Measurements from ENCODE around the gene ATP8B1. TPM values are rescaled to one million over a fixed set of nuclear protein-coding genes. Genes with fewer than 3 reads are reported as not detected.
"Not testable (repeated sequence)": the region's sequence is repeated elsewhere in the genome, so short reads cannot be mapped to it uniquely, and the experiment has no call there.

The ATP8B1 gene
- total RNA-seq, 1 donor from 2014 or later, result 0.16 TPM

DNA sequence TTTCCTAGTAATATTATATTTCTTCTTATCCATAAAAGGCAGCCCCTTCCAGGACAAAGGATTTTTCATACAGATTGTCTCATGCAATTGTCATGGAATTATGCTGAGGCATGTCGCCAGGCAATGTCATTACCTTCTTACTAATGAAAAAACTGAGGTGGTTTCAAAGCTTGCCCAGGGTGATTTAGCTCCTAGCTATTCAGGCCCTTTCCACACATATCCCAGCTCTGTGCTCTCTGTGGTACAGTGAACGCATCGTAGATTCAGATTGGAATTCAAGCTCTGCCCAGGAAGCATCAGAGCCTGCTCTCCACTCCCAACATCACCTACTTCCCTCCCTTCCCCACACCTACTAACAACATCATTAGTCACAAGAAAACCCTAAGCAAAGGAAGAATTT is 60.1 kb downstream of the ATP8B1 start:
- Mint-ChIP-seq H3K9me3 (peaks cover 3% of the 10 kb centered on the region), H3K27ac (no peak overlapping the region)
- DNase-seq (ENCODE audit: low spot score), result no peak

GRCh38 chr18:57741273-57741672 is 61.8 kb downstream of the ATP8B1 start:
- DNase-seq (ENCODE audit: low spot score), result no peak
- intact Hi-C loops (cut with micrococcal nuclease), result no loop called here
- no peak overlapping the region for H3K27ac Mint-ChIP-seq
- peaks cover 1% of the 10 kb centered on the region for H3K36me3 Mint-ChIP-seq (ENCODE audit: low read depth)
- H3K4me3 Mint-ChIP-seq, result no peak overlapping the region
- H3K27me3 Mint-ChIP-seq (ENCODE audit: insufficient read depth), result no peaks in the 10 kb centered on the region
- H3K4me1 Mint-ChIP-seq (ENCODE audit: low read depth), result no peaks in the 10 kb centered on the region
- H3K9me3 Mint-ChIP-seq, result peaks cover 3% of the 10 kb centered on the region

More for the DNA sequence above, 60.1 kb downstream of the ATP8B1 start:
- H3K4me1 Mint-ChIP-seq (ENCODE audit: low read depth), result no peaks in the 10 kb centered on the region
- no peaks in the 10 kb centered on the region for H3K27me3 Mint-ChIP-seq (ENCODE audit: insufficient read depth)
- intact Hi-C loops (cut with micrococcal nuclease), result no loop called here
- H3K4me3 Mint-ChIP-seq, result no peak overlapping the region
- H3K36me3 Mint-ChIP-seq (ENCODE audit: low read depth), result no peaks in the 10 kb centered on the region

GRCh38 chr18:57738078-57738477 is 65.0 kb downstream of the ATP8B1 start:
- Mint-ChIP-seq H3K4me3 (no peak overlapping the region), H3K4me1 (ENCODE audit: low read depth) (no peaks in the 10 kb centered on the region), H3K27ac (no peak overlapping the region), H3K9me3 (peaks cover 8% of the 10 kb centered on the region), H3K36me3 (ENCODE audit: low read depth) (peaks cover 3% of the 10 kb centered on the region), H3K27me3 (ENCODE audit: insufficient read depth) (no peaks in the 10 kb centered on the region)
- no peak for DNase-seq (ENCODE audit: low spot score)
- intact Hi-C loops (cut with micrococcal nuclease), result no loop called here

DNA sequence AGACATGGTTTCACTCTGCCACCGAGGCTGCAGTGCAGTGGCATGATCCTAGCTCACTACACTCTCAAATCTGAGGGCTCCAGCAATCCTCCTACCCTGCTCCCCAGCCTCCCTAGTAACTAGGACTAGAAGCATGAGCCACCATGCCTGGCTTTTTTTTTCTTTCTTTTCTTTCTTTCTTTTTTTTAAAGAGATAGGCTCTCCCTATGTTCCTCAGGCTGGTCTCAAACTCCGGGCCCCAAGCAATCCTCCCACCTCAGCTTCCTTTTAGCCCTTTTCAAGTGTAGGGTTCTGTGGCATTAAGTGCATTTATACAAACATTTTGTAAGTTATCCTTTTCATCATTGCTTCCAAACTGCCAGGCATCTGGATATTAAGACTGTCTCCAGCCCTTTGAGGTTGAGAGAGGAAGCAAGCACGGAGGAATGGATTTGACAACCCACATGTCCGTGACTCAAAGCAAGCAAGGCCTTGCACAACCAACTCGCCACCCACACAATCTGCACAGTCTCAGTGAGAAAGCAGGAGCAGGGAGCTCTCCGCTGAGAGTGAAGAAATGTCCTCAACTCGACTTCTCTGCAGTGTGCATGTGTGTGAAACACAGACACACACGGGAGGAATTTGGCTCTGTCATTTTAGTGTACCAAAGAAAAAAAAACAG is 65.6 kb downstream of the ATP8B1 start:
- H3K9me3 Mint-ChIP-seq, result peaks cover 8% of the 10 kb centered on the region
- DNase-seq (ENCODE audit: low spot score), result no peak
- H3K27ac Mint-ChIP-seq, result no peak overlapping the region
- no peaks in the 10 kb centered on the region for H3K27me3 Mint-ChIP-seq (ENCODE audit: insufficient read depth)
- no peaks in the 10 kb centered on the region for H3K4me1 Mint-ChIP-seq (ENCODE audit: low read depth)
- H3K4me3 Mint-ChIP-seq, result no peak overlapping the region
- intact Hi-C loops (cut with micrococcal nuclease), result no loop called here
- H3K36me3 Mint-ChIP-seq (ENCODE audit: low read depth), result peaks cover 3% of the 10 kb centered on the region

DNA sequence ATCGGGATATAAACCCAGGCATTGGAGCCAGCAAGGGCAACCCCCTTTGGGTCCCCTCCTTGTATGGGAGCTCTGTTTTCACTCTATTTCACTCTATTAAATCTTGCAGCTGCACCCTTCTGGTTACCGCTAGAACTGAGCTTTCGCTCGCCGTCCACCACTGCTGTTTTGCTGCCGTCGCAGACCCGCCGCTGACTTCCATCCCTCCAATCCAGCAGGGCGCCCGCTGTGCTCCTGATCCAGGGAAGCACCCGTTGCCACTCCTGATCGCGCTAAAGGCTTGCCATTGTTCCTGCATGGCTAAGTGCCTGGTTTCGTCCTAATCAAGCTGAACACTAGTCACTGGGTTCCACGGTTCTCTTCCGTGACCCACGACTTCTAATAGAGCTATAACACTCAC is 68.1 kb downstream of the ATP8B1 start:
- H3K9me3 Mint-ChIP-seq; H3K27me3 Mint-ChIP-seq (ENCODE audit: insufficient read depth); H3K4me3 Mint-ChIP-seq; intact Hi-C loops (cut with micrococcal nuclease); DNase-seq (ENCODE audit: low spot score); H3K4me1 Mint-ChIP-seq (ENCODE audit: low read depth); H3K36me3 Mint-ChIP-seq (ENCODE audit: low read depth); H3K27ac Mint-ChIP-seq: not testable (repeated sequence)

DNA sequence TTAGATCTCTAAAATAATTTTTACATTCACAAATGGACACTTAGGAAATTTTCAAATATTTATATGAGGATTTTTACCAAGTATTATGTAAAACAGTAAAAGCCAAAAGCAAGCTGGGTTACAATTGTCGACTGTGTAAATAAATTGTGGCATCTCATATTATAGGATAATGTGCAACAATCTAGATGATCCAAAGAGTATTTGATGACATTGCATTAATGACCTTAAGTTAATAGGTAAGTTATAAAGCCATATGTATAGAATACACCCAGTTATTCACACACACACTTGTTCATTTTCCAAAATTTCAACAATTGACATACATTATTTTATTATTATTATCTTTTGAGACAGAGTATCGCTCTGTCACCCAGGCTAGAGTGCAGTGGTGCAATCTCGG is 69.3 kb downstream of the ATP8B1 start:
- peaks cover 11% of the 10 kb centered on the region for H3K9me3 Mint-ChIP-seq
- no peak overlapping the region for H3K4me3 Mint-ChIP-seq
- DNase-seq (ENCODE audit: low spot score), result no peak
- peaks cover 3% of the 10 kb centered on the region for H3K36me3 Mint-ChIP-seq (ENCODE audit: low read depth)
- intact Hi-C loops (cut with micrococcal nuclease), result no loop called here
- H3K4me1 Mint-ChIP-seq (ENCODE audit: low read depth), result no peaks in the 10 kb centered on the region
- no peaks in the 10 kb centered on the region for H3K27me3 Mint-ChIP-seq (ENCODE audit: insufficient read depth)
- H3K27ac Mint-ChIP-seq, result no peak overlapping the region

- no peaks in the 10 kb centered on the region for H3K36me3 Mint-ChIP-seq (ENCODE audit: low read depth)
- no peaks in the 10 kb centered on the region for H3K4me1 Mint-ChIP-seq (ENCODE audit: low read depth)
- no peak overlapping the region for H3K27ac Mint-ChIP-seq
- H3K27me3 Mint-ChIP-seq (ENCODE audit: insufficient read depth), result no peaks in the 10 kb centered on the region
- DNase-seq (ENCODE audit: low spot score), result no peak
- intact Hi-C loops (cut with micrococcal nuclease), result no loop called here
- peaks cover 23% of the 10 kb centered on the region for H3K9me3 Mint-ChIP-seq
- no peak overlapping the region for H3K4me3 Mint-ChIP-seq
Observed at GRCh38 chr18:57730146-57730545, 73.0 kb downstream of the ATP8B1 start.

DNA sequence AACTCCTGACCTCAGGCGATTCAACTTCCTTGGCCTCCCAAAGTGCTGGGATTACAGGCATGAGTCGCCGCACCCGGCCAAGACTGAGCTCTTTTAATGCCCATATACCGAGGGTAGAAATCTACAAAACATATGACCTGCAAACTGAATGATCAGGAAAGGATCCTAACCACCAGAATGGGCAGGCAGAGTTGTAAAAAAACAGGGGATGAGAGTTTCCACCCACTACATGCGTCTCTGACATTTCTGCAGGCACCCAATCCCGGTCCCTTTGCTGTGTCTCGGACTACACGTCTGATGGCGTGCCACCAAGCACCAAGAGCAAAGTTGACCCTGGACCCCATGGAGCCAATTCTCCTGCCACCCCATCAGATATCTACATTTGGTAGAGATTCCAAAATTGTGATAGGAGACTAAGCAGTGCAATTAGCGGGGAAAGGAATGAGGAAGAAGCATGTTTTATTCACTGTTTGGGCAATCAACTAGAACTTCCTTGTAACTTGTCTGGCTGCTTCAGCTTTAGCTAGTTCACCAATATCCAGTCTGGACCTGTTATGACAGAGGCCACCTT is 74.1 kb downstream of the ATP8B1 start:
- peaks cover 21% of the 10 kb centered on the region for H3K9me3 Mint-ChIP-seq
- no peak overlapping the region for H3K4me3 Mint-ChIP-seq
- no peaks in the 10 kb centered on the region for H3K4me1 Mint-ChIP-seq (ENCODE audit: low read depth)
- intact Hi-C loops (cut with micrococcal nuclease), result no loop called here
- DNase-seq (ENCODE audit: low spot score), result no peak
- no peaks in the 10 kb centered on the region for H3K36me3 Mint-ChIP-seq (ENCODE audit: low read depth)
- H3K27me3 Mint-ChIP-seq (ENCODE audit: insufficient read depth), result no peaks in the 10 kb centered on the region
- no peak overlapping the region for H3K27ac Mint-ChIP-seq

DNA sequence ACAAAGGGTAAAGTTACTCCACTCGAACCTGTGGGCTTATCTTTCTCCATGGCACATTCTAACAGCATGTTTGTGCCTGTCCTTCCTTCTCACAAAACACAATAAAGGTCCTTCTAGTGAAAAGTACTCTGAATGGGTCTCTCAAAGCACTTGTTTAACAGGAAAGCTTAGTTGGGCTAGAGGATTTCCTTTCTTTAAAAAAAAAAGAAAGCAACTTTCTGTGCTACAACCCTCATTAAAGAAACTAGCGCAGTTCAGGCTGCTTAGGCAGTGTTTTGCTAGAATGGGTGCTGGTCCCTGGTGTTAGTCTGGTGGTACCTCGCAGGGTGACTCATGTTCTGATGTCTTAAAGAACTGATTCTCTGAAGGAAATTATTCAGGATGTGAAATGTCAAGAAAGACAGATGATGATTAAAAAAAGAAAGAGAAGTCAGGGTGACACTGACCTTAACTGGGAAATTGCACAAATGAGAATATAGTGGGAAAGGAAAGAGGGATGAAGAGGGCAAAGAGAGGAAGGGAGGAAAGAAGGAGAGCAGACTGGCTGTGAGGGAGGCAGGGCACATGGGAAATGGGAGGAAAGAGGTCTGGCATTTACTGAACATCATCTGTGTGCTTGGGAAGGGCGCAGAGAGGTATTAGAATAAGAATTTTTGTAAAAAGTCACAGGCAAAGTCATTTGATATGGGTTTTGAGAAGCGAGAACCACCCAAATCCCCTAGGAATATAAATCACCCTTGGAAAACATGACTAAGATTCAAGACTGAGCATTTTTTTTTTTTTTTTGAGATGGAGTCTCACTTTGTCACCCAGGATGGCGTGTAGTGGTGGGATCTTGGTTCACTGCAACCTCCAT is 74.9 kb downstream of the ATP8B1 start:
- no peak overlapping the region for H3K27ac Mint-ChIP-seq
- H3K9me3 Mint-ChIP-seq, result peaks cover 21% of the 10 kb centered on the region
- no peaks in the 10 kb centered on the region for H3K4me1 Mint-ChIP-seq (ENCODE audit: low read depth)
- intact Hi-C loops (cut with micrococcal nuclease), result no loop called here
- no peak for DNase-seq (ENCODE audit: low spot score)
- H3K36me3 Mint-ChIP-seq (ENCODE audit: low read depth), result no peaks in the 10 kb centered on the region
- no peak overlapping the region for H3K4me3 Mint-ChIP-seq
- H3K27me3 Mint-ChIP-seq (ENCODE audit: insufficient read depth), result no peaks in the 10 kb centered on the region

- H3K4me3 Mint-ChIP-seq; intact Hi-C loops (cut with micrococcal nuclease); H3K4me1 Mint-ChIP-seq (ENCODE audit: low read depth); DNase-seq (ENCODE audit: low spot score); H3K36me3 Mint-ChIP-seq (ENCODE audit: low read depth); H3K27me3 Mint-ChIP-seq (ENCODE audit: insufficient read depth); H3K27ac Mint-ChIP-seq: not testable (repeated sequence)
- H3K9me3 Mint-ChIP-seq, result peaks cover 37% of the 10 kb centered on the region
Observed at GRCh38 chr18:57719211-57719935, 83.7 kb downstream of the ATP8B1 start.

DNA sequence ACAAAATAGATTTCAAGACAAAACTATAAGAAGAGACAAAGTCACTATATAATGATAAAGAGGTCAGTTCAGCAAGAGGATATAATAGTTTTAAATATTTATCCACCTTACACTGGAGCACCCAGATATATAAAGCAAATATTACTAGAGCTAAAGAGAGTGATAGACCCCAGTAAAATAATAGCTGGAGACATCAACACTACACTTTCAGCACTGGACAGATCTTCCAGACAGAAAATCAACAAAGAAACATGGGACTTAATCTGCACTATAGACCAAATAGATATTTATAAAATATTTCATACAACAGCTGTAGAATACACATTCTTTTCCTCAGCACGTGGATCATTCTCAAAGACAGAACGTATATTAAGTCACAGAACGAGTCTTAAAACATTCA is 86.6 kb downstream of the ATP8B1 start:
- Mint-ChIP-seq H3K9me3 (peaks cover 37% of the 10 kb centered on the region), H3K4me1 (ENCODE audit: low read depth) (no peaks in the 10 kb centered on the region), H3K4me3 (no peak overlapping the region), H3K27me3 (ENCODE audit: insufficient read depth) (no peaks in the 10 kb centered on the region), H3K36me3 (ENCODE audit: low read depth) (no peaks in the 10 kb centered on the region), H3K27ac (no peak overlapping the region)
- intact Hi-C loops (cut with micrococcal nuclease), result no loop called here
- no peak for DNase-seq (ENCODE audit: low spot score)

- Mint-ChIP-seq H3K4me1 (ENCODE audit: low read depth) (no peaks in the 10 kb centered on the region), H3K27ac (no peak overlapping the region), H3K36me3 (ENCODE audit: low read depth) (no peaks in the 10 kb centered on the region), H3K27me3 (ENCODE audit: insufficient read depth) (no peaks in the 10 kb centered on the region), H3K4me3 (no peak overlapping the region), H3K9me3 (peaks cover 37% of the 10 kb centered on the region)
- DNase-seq (ENCODE audit: low spot score), result no peak
- intact Hi-C loops (cut with micrococcal nuclease), result no loop called here
Observed at GRCh38 chr18:57715671-57716070, 87.4 kb downstream of the ATP8B1 start.

DNA sequence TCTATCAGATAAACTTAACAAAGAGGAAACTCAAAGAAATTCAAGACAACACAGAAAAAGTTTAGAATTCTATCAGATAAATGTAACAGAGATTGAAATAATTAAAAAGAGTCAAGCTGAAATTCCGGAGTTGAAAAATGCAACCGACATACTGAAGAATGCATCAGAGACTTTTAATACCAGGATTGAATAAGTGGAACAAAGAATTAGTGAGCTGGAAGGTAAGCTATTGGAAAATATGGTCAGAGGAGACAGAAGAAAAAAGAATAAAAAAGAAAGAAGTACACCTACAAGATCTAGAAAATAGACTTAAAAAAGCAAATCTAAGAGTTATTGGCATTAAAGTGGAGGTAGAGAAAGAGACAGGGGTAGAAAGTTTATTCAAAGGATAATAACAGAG is 88.0 kb downstream of the ATP8B1 start:
- Mint-ChIP-seq H3K27ac (no peak overlapping the region), H3K36me3 (ENCODE audit: low read depth) (no peaks in the 10 kb centered on the region), H3K4me3 (no peak overlapping the region), H3K27me3 (ENCODE audit: insufficient read depth) (no peaks in the 10 kb centered on the region), H3K4me1 (ENCODE audit: low read depth) (no peaks in the 10 kb centered on the region), H3K9me3 (peaks cover 37% of the 10 kb centered on the region)
- DNase-seq (ENCODE audit: low spot score), result no peak
- intact Hi-C loops (cut with micrococcal nuclease), result no loop called here

Measured in activated T-helper 1 cell treated with anti-CD3 and anti-CD28 coated beads, Interleukin-12 subunit alpha, Interleukin-12 subunit beta, Interleukin-2, Interleukin-4 antibody, amounts not matched to agents 30 ng/mL and 10 ng/mL and 1 ng/mL, durations not matched to agents 14 hours and 24 hours and 36 hours (primary cell).